Suprapubic skin (tissue), 4 donors: ENCODE results near the gene PLIN4. TPM values are rescaled to one million over a fixed set of nuclear protein-coding genes. Genes with fewer than 3 reads are reported as not detected.

ENCODE experiments used
- DNase-seq, 2 donors: peaks; one replicate each; pipeline ENCODE4 v3.0.0-alpha.2; 2019; ENCODE audit warnings: low spot score in 2 of 2
- H3K27ac ChIP-seq: fragments of 200-600 bp; sonication (generic); one replicate; pipeline ENCODE4 v1.5.1; 2019
- H3K27me3 ChIP-seq: fragments of 200-600 bp; sonication (generic); one replicate; pipeline ENCODE4 v1.5.1; 2019
- H3K36me3 ChIP-seq: fragments of 200-600 bp; sonication (generic); one replicate; pipeline ENCODE4 v1.5.1; 2019
- H3K4me1 ChIP-seq: fragments of 200-600 bp; sonication (generic); one replicate; pipeline ENCODE4 v1.5.1; 2019
- H3K4me3 ChIP-seq: fragments of 200-600 bp; sonication (generic); one replicate; pipeline ENCODE4 v1.5.1; 2019; ENCODE audit warnings: mild to moderate bottlenecking
- H3K9me3 ChIP-seq: fragments of 200-600 bp; sonication (generic); one replicate; pipeline ENCODE4 v1.5.1; 2019
- EP300 ChIP-seq: sonication (generic); formaldehyde crosslinking; IDR thresholded peaks from one replicate; pipeline ENCODE4 v1.6.1; 2017; ENCODE audit warnings: antibody characterized with exemption
- POLR2A ChIP-seq, 2 donors: fragments of 450-650 bp; IDR thresholded peaks; one replicate each; pipeline ENCODE4 v1.6.1; 2017; ENCODE audit warnings: antibody characterized with exemption in 2 of 2, mild to moderate bottlenecking in 2 of 2, moderate library complexity in 2 of 2
- POLR2AphosphoS5 ChIP-seq, 3 donors: sonication (generic); formaldehyde crosslinking; IDR thresholded peaks; one replicate each; pipeline ENCODE4 v1.6.1; 2017; ENCODE audit warnings: antibody characterized with exemption in 3 of 3
- WGBS: methylation state at CpG from one replicate; pipeline ENCODE4 v1.1.5; 2018; 5-methylcytosine and 5-hydroxymethylcytosine counted together
- total RNA-seq, 4 donors: library from RNA; depleted of rRNA; stranded (reverse); fragments of >200 nt; gene quantifications; one replicate each; pipeline ENCODE4 v1.1.0, GENCODE V29; 2016
- TF ChIP-seq, protein P1 (sequence below), 2 donors: fragments of 200-600 bp in 1 of 2; fragments of 450-650 bp in 1 of 2; sonication (generic) in 1 of 2; IDR thresholded peaks; one replicate each; pipeline ENCODE4 v1.5.1; 2016 to 2019; ENCODE audit warnings: antibody characterized with exemption in 2 of 2, mild to moderate bottlenecking in 1 of 2, moderate library complexity in 1 of 2

PLIN4 gene
- total RNA-seq, 4 donors from 2014 or later = 12.4 to 38.3 (median 19.3) TPM

DNA sequence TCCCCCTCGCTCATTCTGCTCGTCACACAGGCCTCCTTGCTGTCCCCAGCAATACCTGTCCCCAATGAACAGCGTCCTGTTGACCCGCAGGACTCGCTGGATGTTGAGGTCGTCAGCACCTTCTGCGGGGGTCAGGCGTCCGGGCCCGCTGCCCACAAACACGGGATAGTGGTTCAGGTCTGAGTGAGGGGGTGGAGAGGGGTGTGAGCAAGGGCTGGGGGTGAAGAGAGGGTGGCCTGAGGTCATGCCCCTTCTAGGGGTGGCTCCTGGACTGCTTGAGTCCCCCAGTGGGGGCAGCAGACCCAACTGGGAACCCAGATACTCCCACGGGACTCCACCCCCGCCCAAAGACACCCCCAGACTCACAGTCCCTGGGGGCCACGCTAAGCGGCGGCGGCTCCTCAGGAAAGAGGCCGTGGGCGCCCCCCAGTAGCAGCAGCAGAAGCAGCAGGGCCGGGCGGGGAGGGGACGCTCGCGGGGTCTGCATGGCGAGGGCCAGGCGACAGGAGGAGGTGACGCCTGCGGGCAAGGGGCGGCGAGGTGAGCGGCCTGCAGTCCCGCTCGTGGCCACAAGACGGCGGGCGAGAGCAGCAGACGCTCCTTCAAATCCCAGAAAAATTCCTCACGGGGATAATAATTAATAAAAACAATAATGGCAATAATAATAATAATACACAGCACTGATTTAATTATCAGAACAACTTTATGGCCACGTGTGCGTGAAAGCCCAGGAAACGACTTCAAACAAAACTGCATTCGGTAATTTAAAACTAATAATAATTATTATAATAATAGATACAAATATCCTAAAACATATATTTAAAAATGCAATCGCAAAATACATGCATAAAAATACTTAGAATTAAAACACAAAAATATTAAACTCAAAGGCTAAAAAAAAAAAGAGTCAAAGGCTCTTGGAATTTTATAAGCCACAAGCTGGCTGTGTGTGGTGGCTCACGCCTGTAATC, 40.0 kb upstream of the PLIN4 start:
- H3K27me3 ChIP-seq = no peaks in the 10 kb centered on the region
- DNase-seq = no peak
- H3K27ac ChIP-seq = no peak overlapping the region
- WGBS = 26% methylated on average over 32 of the region's 44 CpGs
- H3K36me3 ChIP-seq = no peaks in the 10 kb centered on the region
- TF ChIP-seq POLR2A (IDR thresholded peaks at IDR 0.05) = no peak
- TF ChIP-seq, protein P1, sequence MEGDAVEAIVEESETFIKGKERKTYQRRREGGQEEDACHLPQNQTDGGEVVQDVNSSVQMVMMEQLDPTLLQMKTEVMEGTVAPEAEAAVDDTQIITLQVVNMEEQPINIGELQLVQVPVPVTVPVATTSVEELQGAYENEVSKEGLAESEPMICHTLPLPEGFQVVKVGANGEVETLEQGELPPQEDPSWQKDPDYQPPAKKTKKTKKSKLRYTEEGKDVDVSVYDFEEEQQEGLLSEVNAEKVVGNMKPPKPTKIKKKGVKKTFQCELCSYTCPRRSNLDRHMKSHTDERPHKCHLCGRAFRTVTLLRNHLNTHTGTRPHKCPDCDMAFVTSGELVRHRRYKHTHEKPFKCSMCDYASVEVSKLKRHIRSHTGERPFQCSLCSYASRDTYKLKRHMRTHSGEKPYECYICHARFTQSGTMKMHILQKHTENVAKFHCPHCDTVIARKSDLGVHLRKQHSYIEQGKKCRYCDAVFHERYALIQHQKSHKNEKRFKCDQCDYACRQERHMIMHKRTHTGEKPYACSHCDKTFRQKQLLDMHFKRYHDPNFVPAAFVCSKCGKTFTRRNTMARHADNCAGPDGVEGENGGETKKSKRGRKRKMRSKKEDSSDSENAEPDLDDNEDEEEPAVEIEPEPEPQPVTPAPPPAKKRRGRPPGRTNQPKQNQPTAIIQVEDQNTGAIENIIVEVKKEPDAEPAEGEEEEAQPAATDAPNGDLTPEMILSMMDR (IDR thresholded peaks at IDR 0.05) = peak; percentile 92 to 100
- no peaks in the 10 kb centered on the region for H3K9me3 ChIP-seq
- H3K4me1 ChIP-seq = peaks cover 11% of the 10 kb centered on the region
- H3K4me3 ChIP-seq = peak overlapping the region; percentile 31

DNA sequence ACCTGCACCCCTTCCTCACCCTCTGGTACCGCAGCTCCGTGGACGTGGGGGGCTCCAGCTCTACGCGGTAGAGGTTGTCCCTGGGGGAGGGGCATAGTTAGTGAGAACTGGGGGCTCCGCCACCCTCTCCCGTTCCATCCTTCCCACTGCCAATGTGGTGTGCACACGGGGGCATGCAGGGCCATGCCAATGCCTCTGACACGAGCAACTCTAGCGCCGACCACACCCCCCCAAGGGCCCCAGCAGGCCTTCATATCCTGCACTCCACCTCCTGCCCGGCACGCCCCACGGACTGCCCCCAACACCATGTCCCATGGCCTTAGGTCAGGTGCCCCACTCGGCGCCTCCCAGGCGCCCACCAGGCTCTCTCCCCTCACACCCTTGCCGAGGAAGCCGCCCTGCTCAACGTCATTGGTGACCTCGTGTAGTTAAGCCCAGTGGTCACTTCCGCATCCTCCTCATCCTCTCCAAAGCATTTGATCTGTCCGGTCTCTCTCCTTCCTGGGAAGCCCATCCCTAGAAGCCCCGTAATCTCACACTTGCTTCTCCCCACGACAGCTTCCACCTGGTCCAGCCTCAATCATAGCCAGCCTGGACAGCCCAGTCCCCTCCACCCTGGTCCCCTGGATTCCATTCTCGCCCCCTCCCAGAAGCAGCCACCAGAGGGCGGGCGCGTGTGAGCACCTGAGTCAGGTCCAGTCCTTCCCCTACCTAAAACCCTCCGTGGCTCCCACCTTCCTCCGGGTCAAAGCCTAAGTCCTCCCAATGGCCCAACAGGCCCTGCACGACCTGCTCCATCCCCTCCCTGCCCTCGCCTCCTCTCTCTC, 39.1 kb upstream of the PLIN4 start:
- Histone ChIP-seq H3K27ac (no peak overlapping the region), H3K9me3 (no peaks in the 10 kb centered on the region), H3K36me3 (no peaks in the 10 kb centered on the region), H3K4me3 (no peak overlapping the region), H3K4me1 (peaks cover 11% of the 10 kb centered on the region), H3K27me3 (no peaks in the 10 kb centered on the region)
- 75% methylated on average over 33 of the region's 33 CpGs for WGBS
- no peak for TF ChIP-seq POLR2A (IDR thresholded peaks at IDR 0.05)
- no peak for TF ChIP-seq POLR2AphosphoS5 (IDR thresholded peaks at IDR 0.05)
- TF ChIP-seq, protein P1 (IDR thresholded peaks at IDR 0.05) = no peak
- no peak for TF ChIP-seq EP300
- DNase-seq = no peak

DNA sequence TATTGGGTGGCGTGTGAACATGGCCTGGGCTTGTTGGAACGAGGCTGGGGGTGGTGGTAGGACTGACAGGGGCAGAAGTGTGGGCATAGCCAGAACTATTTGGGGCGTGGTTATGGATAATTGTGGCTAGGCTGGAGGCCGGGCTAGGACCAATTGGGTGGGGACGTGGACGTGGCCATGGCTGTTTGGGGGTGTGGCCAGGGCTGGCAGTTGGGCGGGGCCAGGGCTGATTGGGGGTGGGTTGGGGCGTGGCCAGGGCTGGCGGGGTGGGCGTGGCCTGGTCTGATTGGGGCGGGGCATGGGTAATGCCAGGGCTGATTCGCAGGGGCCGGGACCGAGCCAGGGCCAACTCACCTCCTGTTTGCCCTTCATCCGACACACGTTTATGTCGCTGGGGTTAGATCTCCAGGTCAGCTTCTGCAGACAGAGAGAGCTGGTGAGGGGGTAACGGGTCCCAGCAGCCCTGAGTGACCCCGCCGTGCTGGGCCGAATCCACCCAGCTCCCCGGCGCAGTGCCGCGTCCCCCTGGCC, 38.4 kb upstream of the PLIN4 start:
- no peak for DNase-seq
- no peaks in the 10 kb centered on the region for H3K36me3 ChIP-seq
- no peak overlapping the region for H3K27ac ChIP-seq
- no peak for TF ChIP-seq EP300
- TF ChIP-seq POLR2A (IDR thresholded peaks at IDR 0.05) = no peak
- TF ChIP-seq, protein P1 (IDR thresholded peaks at IDR 0.05) = no peak
- no peak for TF ChIP-seq POLR2AphosphoS5 (IDR thresholded peaks at IDR 0.05)
- H3K4me1 ChIP-seq = peaks cover 11% of the 10 kb centered on the region
- H3K4me3 ChIP-seq = no peak overlapping the region
- H3K27me3 ChIP-seq = peaks cover 7% of the 10 kb centered on the region
- H3K9me3 ChIP-seq = no peaks in the 10 kb centered on the region
- WGBS = 63% methylated on average over 22 of the region's 25 CpGs

DNA sequence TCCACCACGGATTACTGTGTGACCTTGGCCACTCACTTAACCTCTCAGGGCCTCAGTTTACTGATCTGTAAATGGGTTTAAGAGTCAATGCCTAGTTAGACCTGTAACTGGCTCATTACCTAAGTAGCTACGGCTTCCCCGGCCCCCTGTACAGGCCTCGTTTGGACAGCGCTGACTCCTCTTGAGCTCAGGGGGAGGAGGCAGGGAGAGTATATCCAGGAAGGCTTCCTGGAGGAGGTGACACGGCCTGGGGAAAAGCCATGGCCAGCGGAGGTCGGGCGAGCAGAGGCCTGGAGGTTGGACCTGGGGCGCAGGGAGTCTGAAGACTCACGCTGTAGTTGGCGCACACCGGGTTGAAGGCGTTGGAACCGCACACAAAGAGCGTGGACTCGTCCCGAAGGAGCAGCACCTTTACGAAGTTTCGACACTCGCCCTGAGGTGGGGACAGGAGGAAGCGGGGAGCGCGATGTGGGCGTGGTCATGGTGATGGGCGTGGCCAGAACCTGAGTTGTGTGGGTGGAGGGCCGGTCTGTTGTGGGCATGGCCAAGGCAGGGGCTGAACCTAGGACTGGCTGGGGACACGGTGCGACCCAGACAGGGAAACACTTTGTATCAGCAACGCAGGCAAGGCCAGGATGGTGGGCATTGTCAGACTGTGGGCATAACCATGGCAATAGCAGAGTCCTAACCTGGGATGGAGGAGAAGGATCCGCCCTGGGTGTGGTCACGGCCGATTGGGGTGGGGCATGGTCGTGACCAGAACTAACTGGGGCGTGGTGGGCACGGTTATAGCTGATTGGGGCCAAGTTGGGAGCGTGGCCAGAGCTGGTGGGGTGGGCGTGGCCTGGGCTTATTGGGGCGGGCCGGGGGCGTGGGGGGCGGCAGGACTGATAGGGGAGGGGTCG, 37.6 kb upstream of the PLIN4 start:
- H3K27me3 ChIP-seq = peaks cover 8% of the 10 kb centered on the region
- no peak for TF ChIP-seq POLR2A (IDR thresholded peaks at IDR 0.05)
- TF ChIP-seq POLR2AphosphoS5 (IDR thresholded peaks at IDR 0.05) = no peak
- no peak for TF ChIP-seq EP300
- TF ChIP-seq, protein P1 (IDR thresholded peaks at IDR 0.05) = no peak
- H3K4me3 ChIP-seq = no peak overlapping the region
- WGBS = 68% methylated on average over 41 of the region's 43 CpGs
- H3K9me3 ChIP-seq = no peaks in the 10 kb centered on the region
- H3K4me1 ChIP-seq = peaks cover 11% of the 10 kb centered on the region
- no peak overlapping the region for H3K27ac ChIP-seq
- no peak for DNase-seq
- H3K36me3 ChIP-seq = no peaks in the 10 kb centered on the region
